Non-pigmented ciliary epithelial cell (primary cell): ENCODE results near the gene ESRRG.

Experiments used
- DNase-seq: peaks from one replicate; pipeline ENCODE4 v3.0.0-alpha.2; 2010; ENCODE audit warnings: low read depth

Gene ESRRG

GRCh38 chr1:216502528-216503162 lies 220.6 kb downstream of the ESRRG start:
- no peak for DNase-seq

DNA sequence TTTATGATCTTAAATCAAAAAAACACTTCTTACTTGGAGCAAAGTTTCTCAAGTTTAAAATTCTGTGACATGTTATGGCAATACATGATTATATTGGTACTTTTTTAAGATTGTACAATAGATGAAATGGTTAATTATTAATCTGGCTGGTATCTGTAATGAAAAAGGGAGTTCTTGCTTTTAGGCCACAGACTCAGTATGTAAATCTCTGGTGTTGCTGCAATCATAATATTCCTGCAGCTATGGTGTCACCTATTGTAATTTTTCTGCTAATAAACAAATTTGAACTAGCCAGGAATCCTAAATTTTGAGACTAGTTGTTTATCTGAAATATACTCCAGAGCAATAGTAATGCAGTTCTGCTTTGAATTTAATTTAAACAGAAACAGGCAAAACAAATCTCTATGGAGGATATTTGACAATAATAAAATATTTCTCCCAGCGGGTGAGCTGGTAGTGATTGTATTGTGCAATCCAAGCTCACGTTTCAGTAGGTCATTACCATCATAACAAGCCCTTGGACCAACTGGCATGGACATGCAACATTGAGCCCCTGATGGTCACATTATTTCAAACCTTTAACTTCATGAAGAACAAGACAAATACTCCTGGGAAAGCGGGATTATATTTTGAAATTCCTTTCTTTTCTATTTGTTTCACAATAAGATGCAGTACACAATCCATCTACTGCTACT lies 222.8 kb downstream of the ESRRG start:
- no peak for DNase-seq

DNA sequence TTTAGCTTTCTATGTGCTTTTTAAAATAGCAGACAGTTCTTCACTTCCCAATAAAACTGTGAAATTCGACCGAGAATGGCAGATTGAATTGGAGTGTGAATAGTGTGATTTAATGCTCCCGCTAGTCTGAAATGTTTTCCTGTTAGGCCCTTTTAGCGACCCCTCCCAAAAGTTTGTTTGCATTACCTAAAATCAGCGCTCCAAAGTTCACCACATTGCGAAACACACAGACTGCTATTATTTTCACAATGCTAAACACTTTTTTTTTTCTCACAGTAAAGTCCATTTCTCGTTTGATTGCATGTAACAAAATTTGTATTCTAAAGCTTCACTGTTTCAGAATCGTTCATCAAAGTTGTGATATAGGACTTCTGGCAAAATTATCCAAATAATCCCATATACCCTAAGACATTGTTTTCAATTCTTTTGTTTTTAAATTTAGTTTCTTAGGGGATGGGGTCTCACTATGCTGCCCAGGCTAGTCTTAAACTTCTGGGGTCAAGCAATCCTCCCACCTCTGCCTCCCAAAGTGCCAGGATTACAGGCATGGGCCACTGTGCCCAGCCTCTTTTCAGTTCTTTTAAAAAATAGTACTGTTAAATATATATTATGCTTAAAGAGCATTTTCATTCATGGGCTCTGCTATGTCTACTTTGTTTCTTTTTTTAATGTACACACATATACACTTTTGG lies 223.5 kb downstream of the ESRRG start:
- no peak for DNase-seq

- no peak for DNase-seq
Observed at GRCh38 chr1:216498277-216498676, 225.0 kb downstream of the ESRRG start.

DNA sequence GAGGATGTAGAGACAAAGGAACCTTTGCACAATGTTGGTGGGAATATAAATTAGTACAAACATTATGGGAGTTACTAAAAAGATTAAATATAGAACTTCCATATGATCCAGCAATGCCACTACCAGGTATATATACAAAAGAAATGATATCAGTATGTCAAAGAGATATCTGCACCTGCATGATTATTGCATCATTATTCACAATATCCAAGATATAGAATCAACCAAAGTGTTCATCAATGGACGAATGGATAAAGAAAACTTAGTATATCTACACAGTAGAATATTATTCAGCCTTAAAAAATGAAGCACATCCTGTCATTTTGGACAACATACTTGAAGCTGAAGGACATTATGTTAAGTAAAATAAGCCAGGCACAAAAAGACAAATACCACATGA lies 238.2 kb downstream of the ESRRG start:
- no peak for DNase-seq

- no peak for DNase-seq
Observed at GRCh38 chr1:216483672-216484401, 239.4 kb downstream of the ESRRG start.

GRCh38 chr1:216482620-216483019 lies 240.6 kb downstream of the ESRRG start:
- no peak for DNase-seq

DNA sequence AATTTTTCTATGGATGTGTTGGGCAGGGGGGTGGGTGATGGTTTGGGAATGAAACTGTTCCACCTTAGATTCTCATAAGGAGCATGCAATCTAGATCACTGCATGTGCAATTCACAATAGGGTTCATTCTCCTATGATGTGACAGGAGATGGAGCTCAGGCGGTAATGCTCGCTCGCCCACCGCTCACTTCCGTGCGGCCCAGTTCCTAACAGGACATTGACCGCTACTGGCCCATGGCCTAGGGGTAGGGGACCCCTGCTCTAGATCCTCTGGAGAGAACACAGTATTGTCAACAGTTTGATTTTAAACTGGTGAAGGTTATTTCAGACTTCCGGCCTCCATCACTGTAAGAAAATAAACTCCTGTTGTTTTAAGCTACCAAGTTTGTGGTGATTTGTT lies 245.0 kb downstream of the ESRRG start:
- no peak for DNase-seq

GRCh38 chr1:216476341-216476740 lies 246.9 kb downstream of the ESRRG start:
- no peak for DNase-seq

DNA sequence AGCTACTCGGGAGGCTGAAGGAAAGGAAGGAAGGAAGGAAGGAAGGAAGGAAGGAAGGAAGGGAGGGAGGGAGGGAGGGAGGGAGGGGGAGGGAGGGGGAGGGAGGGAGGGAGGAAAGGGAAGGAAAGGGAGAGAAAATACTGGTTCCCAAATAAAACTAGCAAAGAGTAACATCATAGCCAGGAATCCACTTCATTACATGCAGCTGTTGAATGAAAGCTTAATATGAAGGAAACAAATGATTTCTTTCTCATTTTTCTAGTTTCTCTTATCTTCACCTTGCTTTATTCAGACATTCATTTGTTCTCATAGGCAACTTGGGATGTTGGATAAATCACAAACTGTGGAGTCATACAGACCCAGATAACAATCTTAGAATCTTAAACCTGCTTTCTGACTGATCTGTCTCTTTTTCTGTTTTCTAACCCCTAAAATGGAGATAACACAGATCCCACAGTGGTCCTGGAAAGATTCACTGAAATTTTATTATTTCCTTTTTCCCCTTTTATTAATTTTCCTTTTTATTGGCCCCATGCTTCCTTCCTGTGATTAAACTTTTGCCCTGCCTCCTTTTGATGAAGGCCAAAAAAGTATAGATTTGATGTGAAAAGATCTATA lies 247.5 kb downstream of the ESRRG start:
- DNase-seq: no peak

DNA sequence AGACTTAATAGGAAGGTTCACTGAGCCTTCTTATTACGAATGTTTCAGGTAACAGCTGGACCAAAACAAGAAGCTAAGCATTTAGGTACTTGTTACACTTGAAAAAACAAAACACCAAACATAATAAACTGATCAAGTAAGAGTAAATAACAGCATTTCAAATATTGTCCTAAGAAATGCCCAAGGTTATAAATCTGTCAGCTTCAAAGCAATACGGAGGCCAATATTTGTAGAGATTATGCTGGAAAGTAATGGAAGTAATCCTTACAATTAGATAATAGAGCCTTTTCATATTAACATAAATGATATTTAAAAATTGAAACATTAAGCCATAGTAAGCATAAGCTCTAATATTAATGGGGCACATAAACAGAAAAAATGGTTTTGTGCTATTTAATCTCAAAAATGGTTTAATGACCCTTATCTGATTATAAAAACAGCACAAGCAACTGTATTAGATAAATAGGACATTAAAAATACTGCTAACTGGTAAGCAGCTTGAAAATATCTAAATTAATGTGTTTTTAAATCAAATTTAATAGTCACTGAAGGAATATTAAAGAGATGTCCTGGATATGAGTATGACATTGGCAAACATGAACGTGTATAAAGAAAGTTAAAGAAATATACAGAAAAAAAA lies 256.9 kb downstream of the ESRRG start:
- no peak for DNase-seq

DNA sequence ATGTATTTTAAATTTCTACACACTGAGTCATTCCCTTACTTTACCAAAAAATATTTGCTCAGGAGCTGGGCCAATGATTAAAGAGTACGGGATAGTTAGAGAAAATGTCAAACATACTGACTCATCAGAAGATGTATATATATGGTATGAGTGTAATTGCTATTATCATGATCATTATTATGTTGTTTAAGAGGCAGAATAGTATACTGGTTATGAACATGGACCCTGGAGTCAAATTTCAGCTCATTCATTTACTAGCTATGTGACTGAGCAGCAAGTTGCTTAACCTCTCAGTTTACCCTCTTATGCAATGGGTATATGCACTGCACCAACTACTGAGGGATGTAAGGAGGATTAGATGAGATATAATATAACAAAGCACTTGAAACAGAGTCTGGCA lies 258.7 kb downstream of the ESRRG start:
- peak; percentile 88 for DNase-seq

DNA sequence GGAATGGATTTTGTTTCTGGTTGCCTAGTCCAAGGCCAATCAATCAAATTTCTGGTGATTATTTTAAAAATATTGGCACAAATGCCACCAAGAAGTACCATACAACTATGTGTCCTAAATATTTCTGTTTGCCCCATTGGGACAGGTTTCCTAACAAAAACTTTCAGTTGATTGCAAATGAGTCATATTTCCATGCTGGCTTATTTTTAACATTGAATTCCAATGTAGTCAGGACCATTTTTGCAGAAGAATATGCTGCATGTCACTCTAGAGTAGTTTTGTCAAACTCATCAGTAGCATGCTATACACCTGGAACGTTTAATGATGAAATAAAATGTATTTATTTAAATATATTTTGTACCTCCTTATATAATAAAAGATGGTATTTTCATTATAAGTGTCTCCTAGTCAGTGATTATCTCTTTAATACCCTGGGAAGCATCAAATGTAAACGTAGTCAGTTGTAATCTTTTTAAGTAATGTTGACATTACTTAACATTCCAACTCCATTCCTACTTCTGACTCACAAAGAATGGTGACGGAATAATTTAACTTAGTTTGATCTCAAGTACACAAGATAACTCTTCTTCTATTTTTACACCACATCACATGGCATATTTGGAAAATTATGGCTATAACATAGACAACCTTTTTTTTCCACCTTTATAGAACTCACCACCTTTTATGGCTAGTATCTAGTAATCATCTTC lies 261.0 kb downstream of the ESRRG start:
- peak; percentile 42 for DNase-seq

- no peak for DNase-seq
Observed at GRCh38 chr1:216461466-216461865, 261.8 kb downstream of the ESRRG start.

- no peak for DNase-seq
Observed at GRCh38 chr1:216459651-216460207, 263.5 kb downstream of the ESRRG start.

GRCh38 chr1:216458812-216459211 lies 264.4 kb downstream of the ESRRG start:
- DNase-seq: no peak

DNA sequence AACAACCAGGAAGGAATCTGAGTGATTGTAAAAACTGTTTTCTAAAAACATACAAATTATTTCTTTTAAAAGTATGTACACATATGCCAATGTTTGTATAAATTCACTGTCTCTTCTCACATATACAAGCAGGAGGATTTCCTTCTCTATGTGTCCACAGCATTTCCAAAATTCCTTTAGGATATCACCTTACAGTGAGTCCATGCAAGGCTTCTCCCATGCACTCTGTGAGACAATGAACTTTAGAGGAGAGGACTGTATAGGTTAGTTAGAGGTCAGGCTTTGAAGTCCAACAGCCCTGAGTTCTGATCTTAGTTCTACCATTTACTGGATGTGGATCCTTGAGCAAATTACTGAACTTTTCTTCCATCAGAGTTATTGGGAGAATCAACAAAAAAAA lies 265.9 kb downstream of the ESRRG start:
- DNase-seq: no peak

- DNase-seq: peak; percentile 83
Observed at GRCh38 chr1:216456682-216457081, 266.5 kb downstream of the ESRRG start.

- DNase-seq: no peak
Observed at GRCh38 chr1:216453777-216454176, 269.5 kb downstream of the ESRRG start.
